ELF-1 (cell line): ENCODE results near the gene SYNDIG1L.

Experiments used
- DNase-seq: peaks from one replicate; pipeline ENCODE4 v3.0.0-alpha.2; 2016; ENCODE audit warnings: low read depth, low spot score

Gene SYNDIG1L

DNA sequence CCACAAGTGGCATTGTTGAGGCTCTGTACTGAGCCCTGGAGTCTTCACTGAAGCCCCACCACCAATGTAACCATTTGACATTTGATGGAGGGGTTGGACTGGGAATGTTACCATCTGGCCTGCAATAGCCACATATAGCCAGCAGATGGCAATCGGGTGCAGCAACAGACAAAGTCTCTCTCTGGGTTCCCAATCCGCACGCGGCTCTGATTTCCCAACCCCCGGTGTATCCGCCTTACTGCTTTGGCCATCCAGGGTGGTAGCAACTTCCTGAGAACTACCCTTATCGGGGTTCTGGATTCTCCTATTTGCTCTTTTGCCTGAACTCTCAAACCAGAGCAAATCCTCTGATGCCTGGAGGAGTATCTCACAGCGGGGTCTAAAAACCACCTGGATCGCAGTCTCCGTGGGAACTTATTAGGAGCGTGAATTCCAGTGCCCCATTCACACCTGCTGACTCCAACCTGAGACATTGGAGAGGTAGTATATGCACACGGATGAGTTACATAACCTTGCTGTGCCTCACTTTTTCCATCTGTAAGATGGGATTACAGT is 63.6 kb downstream of the SYNDIG1L start:
- peak; percentile 94 for DNase-seq

- DNase-seq: peak; percentile 25
Measured at GRCh38 chr14:74360163-74360562, 65.8 kb downstream of the SYNDIG1L start.

DNA sequence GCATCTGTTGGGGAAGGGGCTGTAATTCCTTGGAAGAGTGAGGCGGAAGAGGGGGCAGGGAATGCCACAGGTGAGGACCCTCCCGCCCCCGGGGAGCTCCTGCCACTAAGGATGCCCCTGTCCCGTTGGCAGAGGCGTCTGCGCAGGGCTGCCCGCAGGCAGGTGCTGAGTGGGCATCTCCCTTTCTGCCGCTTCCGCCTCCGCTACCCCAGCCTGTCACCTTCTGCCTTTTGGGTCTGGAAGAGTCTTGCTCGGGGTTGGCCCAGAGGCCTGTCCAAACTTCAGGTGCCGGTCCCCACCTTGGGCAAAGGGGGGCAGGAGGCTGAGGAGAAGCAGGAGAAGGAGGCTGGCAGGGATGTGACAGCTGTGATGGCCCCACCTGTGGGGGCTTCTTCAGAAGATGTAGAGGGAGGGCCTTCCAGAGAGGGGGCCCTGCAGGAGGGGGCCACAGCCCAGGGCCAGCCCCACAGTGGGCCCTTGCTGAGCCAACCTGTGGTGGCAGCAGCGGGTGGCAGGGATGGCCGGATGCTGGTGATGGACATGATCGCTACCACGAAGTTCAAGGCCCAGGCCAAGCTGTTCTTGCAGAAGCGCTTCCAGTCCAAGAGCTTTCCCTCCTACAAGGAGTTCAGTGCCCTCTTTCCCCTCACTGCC is 67.7 kb downstream of the SYNDIG1L start:
- DNase-seq: no peak

- no peak for DNase-seq
Measured at GRCh38 chr14:74357585-74357984, 68.4 kb downstream of the SYNDIG1L start.

DNA sequence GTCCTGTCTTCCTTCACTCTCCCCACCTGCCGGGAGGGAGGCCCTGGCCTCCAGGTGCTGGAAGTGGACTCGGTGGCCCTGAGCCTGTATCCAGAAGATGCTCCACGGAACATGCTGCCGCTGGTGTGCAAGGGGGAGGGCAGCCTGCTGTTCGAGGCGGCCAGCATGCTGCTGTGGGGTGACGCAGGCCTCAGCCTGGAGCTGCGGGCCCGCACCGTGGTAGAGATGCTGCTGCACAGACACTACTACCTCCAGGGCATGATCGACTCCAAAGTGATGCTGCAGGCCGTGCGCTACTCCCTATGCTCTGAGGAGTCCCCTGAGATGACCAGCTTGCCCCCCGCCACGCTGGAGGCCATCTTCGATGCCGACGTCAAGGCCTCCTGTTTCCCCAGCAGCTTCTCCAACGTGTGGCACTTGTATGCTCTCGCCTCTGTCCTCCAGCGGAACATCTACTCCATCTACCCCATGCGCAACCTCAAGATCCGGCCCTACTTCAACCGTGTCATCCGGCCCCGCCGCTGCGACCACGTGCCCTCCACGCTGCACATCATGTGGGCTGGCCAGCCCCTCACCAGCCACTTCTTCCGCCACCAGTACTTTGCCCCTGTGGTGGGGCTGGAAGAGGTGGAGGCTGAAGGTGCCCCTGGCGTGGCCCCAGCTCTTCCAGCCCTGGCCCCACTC is 69.0 kb downstream of the SYNDIG1L start:
- no peak for DNase-seq
